Activated T-helper 1 cell treated with anti-CD3 and anti-CD28 coated beads, Interleukin-2, amount 50 U/mL, for 16 hours (primary cell): ENCODE data around the gene SLC5A3.

Source experiments
- DNase-seq, 2 donors: peaks; one replicate each; pipeline ENCODE4 v3.0.0-alpha.2; 2020; ENCODE audit warnings: low read depth in 1 of 2, low spot score in 1 of 2

SLC5A3 gene

DNA sequence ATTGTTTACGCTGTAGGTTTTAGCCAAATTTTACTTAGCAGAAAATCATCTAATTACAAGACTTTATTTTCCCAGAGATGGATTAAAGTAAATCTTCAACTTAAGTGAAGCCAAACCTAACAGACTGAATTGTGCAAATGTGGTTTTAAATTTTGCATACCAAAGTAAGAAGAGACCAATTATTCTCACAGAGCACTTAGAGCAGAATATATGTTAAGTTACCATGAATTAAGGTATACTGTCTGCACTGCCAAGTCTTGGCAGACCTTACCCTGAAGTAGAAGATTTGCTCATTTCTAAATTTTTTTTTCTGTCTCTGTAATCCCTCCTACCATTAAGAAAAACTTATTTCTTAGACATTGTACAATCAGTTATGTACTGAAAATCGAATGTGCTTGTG is 24.1 kb downstream of the SLC5A3 start:
- DNase-seq = no peak

DNA sequence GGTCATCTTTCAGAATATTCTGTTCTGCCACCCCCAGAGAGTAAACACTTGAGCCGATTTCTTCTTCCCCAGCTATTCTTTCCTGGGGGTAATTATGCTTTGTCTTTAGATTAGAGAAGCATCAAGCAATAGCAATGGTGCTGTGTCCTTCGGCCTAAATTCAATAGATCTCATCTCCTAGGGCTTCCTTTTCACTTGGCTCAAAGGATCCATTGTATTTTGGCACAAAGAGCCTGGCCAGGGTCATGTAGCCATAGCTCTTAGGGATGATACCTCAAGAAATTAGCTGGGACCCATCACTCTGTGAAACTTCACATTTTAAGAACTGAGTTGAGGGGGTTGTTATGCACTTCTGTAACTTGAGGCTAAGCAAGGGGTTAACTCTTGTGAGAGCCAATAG is 27.0 kb downstream of the SLC5A3 start:
- DNase-seq = no peak

GRCh38 chr21:34100790-34101189 is 27.4 kb downstream of the SLC5A3 start:
- no peak for DNase-seq

DNA sequence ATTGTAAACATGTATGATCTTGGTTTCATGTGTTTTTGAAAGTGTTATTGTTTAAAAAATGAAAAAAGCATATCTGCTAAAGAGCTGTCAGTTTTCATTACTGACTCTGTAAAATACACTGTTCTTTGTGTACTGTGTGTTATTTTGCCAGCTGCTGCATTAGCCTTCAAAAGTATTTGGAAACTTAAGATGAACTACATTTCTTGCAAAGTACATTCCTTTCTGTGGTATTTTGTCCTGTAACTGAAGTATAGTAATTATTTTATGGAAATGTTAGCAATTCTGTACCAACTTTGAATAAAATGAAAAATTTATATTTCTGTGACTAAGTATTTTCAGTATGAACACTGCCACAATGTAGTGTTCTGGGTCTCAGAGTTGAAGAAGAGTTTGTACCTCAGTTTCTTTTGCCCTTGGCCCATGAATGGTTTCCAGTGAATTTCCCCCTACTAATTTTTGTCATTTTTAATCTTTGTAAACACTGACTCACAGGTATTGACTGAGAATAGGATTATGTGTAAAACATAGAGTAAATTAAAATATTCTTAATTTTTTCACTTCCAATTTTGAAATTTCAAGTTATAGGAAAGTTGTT is 32.7 kb downstream of the SLC5A3 start:
- DNase-seq = no peak

DNA sequence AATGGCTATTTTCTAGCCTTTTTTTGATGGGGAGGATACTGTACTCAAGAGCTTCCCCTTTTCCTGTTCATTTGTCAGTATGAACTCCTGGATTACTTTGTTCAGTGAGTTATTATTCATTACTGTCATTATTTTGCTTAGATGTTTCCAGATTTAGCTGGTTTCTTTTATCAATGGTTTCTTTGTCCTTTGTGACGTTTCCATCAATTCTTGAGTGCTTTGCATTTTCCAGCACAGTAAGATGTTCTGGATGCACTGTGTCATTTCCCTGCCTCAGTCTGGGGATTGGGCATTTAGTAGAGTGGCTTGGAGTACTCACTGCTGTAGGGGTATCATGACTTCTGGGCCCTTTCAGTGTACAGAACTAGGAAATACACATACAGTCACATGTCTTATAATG is 34.2 kb downstream of the SLC5A3 start:
- DNase-seq = no peak

DNA sequence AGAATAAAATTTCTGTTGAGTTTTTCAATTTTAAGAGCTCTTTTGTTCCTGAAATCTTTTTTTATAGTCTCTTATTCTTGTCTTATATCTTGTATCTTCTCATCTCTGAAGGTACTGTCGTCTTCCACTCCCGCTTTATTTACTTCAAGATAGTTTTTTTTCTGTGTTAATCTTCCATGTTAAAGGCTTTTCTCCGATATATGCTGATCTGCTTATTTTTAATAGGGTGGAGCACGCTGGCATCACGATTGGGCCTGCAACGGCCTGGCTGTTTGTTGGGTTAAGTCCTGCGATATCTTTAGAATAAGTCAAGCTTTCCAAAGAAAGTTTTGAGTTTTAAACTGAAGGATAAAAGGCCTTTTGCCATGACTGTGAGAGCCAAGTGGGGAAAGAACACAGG is 35.7 kb downstream of the SLC5A3 start:
- no peak for DNase-seq

DNA sequence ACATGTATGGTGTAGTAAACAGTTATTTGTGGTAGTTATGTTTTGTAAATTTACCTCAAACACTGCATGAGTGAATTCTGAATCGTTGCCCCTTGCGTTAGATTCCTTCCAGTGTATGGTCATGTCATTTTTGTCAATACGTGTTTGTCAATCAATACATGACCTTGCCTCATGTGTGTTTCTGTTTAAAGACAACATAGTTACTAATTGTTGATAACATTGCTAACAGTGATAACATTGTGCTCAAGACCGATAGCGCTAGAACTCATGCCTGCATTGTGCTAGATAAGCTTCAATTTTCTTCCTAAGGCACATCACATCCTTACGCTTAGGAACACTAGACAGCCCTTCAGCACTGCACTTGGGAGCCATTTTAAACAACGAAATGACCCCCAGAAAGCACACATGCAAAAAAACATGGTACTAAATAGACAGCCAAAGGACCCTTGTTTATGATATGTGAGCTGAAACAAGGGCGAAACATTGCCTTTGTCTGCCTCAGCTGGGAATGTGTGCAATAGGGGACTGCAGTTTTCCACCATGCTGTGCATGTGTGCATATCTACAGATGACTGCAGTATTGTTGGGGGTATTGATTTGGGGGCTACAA is 37.3 kb downstream of the SLC5A3 start:
- DNase-seq = no peak

DNA sequence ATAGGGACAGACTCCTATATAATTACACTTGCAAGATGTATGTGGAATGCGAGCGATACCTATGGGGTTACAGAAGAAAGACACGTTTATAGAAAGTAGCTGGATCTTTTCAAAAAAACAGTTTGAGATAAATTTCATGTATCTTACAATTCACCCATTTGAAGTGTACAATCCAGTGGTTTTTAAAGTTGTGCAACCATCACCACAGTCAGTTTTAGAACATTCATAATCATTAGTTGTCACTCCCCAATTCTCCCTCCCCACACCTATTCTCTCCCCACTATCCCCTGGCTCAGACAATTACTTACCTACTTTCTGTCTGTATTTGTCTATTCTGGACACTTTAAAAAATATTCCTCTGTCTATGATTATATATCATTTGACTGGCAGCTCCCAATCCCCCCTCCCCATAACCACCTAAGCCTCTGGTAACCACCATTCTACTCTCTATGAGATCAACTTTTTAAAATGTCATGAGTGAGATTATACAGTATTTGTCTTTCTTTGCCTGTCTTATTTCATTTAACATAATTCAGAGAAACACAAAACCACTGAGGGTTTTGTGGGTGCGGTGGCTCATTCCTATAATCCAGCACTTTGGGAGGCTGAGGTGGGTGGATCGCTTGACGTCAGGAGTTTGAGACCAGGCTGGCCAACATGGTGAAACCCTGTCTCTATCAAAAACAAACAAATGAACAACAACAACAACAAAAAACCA is 39.1 kb downstream of the SLC5A3 start:
- no peak for DNase-seq

DNA sequence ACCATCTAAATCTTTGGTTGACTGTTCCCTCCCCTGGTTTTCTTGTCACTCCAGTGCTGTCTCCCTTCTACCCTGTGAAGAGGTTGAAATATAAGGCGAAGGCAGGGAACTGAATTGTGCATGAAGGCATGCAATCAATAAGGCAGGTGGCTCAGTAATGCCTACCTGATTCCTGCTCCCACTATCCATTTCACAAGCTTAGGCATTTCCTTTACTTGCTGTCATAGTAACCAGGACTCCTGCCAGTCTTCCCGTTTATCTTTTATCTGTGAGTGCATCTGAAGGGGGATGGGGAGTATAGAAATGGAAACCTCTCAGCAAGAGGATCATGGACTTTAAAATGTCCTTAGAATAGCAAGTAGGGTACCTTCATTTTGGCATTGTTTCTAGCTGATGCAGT is 40.5 kb downstream of the SLC5A3 start:
- DNase-seq = no peak

DNA sequence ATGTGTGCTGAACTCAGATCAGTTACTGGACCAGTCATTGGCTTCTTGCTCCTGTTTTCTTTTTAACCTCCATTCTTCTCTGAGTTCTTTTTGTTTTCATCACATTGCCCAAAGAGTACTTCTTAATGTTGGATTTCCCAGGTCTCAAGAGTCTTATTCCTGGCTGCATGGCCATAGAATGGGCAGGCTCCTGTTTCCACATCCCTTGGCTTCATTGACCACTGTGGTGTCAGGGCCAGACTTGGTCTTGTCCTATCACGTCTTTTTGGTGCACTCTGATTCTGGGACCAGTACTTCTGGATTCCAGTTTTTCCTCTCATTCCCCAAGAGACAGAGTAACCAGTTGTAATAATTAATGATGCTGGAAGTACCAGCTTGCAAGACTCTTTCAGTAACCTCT is 41.8 kb downstream of the SLC5A3 start:
- no peak for DNase-seq

DNA sequence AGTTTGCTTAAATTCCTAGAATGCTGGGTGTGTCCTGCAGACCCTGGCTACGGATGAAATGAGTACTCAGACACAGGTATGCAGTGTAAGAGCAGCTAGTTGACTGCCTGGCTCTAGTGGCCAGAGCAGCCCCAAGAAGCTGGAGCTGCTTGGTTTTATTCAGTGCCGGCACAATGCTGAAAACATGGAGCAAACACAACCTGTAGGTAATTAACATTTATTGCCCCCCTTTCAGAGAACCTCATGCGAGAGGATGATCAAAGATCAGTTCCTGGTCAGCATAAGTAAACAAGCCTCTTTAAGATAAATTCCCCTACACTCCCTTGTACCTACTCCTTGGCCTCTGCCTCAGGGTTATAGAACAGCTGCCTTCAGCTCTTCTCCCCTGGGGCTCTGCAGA is 43.2 kb downstream of the SLC5A3 start:
- no peak for DNase-seq

GRCh38 chr21:34120867-34121266 is 47.5 kb downstream of the SLC5A3 start:
- no peak for DNase-seq

DNA sequence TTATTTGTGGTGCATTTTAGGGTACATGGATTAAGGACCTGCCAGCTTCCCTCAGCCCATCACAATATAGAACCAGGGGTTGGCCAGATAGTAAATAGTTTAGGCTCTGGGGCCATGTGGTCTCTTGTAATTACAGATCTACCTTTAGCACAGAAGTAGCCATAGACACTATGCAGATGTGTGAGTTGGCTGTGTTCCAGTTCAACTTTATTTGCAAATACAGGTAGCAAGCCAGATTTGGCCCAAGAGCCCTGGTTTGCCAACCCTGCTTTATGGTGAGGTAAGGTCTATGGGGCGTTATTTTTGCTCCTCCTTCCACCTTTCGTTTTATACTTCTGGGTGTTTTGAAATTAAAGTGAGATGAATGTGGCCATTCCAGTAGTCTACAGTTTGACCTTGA is 48.7 kb downstream of the SLC5A3 start:
- DNase-seq = no peak
